ENCODE results near the gene GPATCH3. TPM values are rescaled to one million over a fixed set of nuclear protein-coding genes. Genes with fewer than 3 reads are reported as not detected.

GPATCH3 gene
- total and polyA plus RNA-seq, 2 of the 4 experiments (the other 2 are of a cell fraction): 5.2 to 8.0 TPM

DNA sequence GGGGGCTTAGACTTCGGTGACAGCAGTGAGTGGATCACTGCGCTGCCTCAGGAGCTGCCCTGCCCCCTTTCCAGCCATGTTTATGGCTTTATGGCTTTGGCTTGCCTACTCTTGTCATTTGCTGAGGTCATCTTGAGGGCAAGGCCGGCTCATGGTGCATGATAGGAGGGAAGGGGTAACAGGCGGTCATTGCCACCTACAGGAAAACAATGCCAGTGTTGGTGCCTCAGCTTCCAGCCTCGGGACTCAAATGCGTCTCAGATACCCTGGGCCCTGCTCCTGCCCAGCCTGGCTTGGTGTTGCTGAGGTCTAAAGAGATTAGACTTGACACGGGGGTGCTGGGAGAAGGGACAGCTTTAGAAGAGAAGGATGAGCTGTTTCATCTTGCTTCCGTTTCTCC, 45.5 kb upstream of the GPATCH3 start:
- no peak overlapping the region for H3K4me3 ChIP-seq (ENCODE audit: insufficient read depth, low read depth, low read length)
- H3K9ac ChIP-seq (ENCODE audit: low read depth, low read length): no peak overlapping the region
- 0 out of 2 replicates have a peak, but pooled peaks cover 7% of the 10 kb centered on the region for H3K9me1 ChIP-seq (ENCODE audit: insufficient read depth, low read length)
- no peak overlapping the region for H3K18ac ChIP-seq (ENCODE audit: low read depth, low read length)
- H2AK5ac ChIP-seq (ENCODE audit: low read depth, low read length): no peak overlapping the region
- peaks cover 47% of the 10 kb centered on the region for H3K36me3 ChIP-seq (ENCODE audit: control insufficient read depth, insufficient read depth, low read length)
- H2AK9ac ChIP-seq (replicated peaks; ENCODE audit: low read depth, low read length, poor library complexity): no peak overlapping the region
- H3K23ac ChIP-seq (ENCODE audit: low read depth, low read length): no peak overlapping the region
- no peak overlapping the region for H4K8ac ChIP-seq (ENCODE audit: low read depth in 2 of 2, low read length in 2 of 2)
- H2BK120ac ChIP-seq (ENCODE audit: low read depth, low read length): no peak overlapping the region
- H3K14ac ChIP-seq (replicated peaks; ENCODE audit: low read depth, low read length): no peak overlapping the region
- no peak for ATAC-seq (ENCODE audit: low read depth)
- no TSS peak for BruUV-seq (replicated peaks)
- no peak for DNase-seq
- no peaks in the 10 kb centered on the region; the same call in 1 of the 2 replicates for H4K20me1 ChIP-seq (ENCODE audit: insufficient read depth, low read length)
- no peak overlapping the region for H4K91ac ChIP-seq (ENCODE audit: insufficient read depth, low read depth, low read length)
- H3K56ac ChIP-seq (ENCODE audit: extremely low read depth, insufficient read depth, low read length): no peak overlapping the region
- H2BK20ac ChIP-seq (ENCODE audit: low read depth, low read length): no peak overlapping the region
- WGBS, 2 experiments (ENCODE audit: extremely low coverage in 2 of 2, insufficient read length in 1 of 2): 81% methylated on average over 4 of the region's 8 CpGs; no CpG with 5 or more reads in 1 of the 2 experiments
- dilution Hi-C loops (cut with HindIII; ENCODE audit: low sequenced_read_pairs, unreplicated experiment) (no loop called here), intact Hi-C loops (cut with micrococcal nuclease) (no loop called here), in situ Hi-C loops (cut with MboI; ENCODE audit: low sequenced_read_pairs) (no loop called here)
- no peaks in the 10 kb centered on the region for H3K4me1 ChIP-seq (ENCODE audit: control insufficient read depth, insufficient read depth, low read length)
- no peak for TF ChIP-seq RFX5 (IDR thresholded peaks at IDR 0.05; ENCODE audit: low read depth, low read length)
- no peak for TF ChIP-seq USF2 (IDR thresholded peaks at IDR 0.05; ENCODE audit: low read depth, low read length)
- TF ChIP-seq POLR2A (IDR thresholded peaks at IDR 0.05; ENCODE audit: low read depth, low read length): no peak
- TF ChIP-seq CEBPB (IDR thresholded peaks at IDR 0.05; ENCODE audit: low read depth, low read length): no peak
- no peak for TF ChIP-seq RCOR1 (IDR thresholded peaks at IDR 0.05; ENCODE audit: insufficient replicate concordance, low read length)
- no peak for TF ChIP-seq MAZ (IDR thresholded peaks at IDR 0.05; ENCODE audit: borderline replicate concordance, low read depth, low read length)
- no peak for TF ChIP-seq BHLHE40 (IDR thresholded peaks at IDR 0.05; ENCODE audit: low read depth, low read length)
- TF ChIP-seq ELK1 (IDR thresholded peaks at IDR 0.05; ENCODE audit: borderline replicate concordance, low read depth, low read length): no peak
- TF ChIP-seq FOS (IDR thresholded peaks at IDR 0.05; ENCODE audit: low read depth, low read length): no peak
- TF ChIP-seq NFE2L2 (IDR thresholded peaks at IDR 0.05; ENCODE audit: low read depth, low read length): no peak
- TF ChIP-seq, protein P1, sequence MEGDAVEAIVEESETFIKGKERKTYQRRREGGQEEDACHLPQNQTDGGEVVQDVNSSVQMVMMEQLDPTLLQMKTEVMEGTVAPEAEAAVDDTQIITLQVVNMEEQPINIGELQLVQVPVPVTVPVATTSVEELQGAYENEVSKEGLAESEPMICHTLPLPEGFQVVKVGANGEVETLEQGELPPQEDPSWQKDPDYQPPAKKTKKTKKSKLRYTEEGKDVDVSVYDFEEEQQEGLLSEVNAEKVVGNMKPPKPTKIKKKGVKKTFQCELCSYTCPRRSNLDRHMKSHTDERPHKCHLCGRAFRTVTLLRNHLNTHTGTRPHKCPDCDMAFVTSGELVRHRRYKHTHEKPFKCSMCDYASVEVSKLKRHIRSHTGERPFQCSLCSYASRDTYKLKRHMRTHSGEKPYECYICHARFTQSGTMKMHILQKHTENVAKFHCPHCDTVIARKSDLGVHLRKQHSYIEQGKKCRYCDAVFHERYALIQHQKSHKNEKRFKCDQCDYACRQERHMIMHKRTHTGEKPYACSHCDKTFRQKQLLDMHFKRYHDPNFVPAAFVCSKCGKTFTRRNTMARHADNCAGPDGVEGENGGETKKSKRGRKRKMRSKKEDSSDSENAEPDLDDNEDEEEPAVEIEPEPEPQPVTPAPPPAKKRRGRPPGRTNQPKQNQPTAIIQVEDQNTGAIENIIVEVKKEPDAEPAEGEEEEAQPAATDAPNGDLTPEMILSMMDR (conservative IDR thresholded peaks at IDR 0.05; ENCODE audit: low read depth, low read length): no peak
- no peak overlapping the region for H3K4ac ChIP-seq (ENCODE audit: low read depth, low read length)
- no peak overlapping the region for H2AFZ ChIP-seq (replicated peaks; ENCODE audit: low read length, poor library complexity)
- no peaks in the 10 kb centered on the region for H3K27me3 ChIP-seq (ENCODE audit: control insufficient read depth, insufficient read depth, low read length)
- ChIA-PET CTCF (no interaction called here), POLR2A (ENCODE audit: unreplicated experiment) (no interaction called here)
- H2BK15ac ChIP-seq (ENCODE audit: low read depth, low read length): no peak overlapping the region
- H3K27ac ChIP-seq (ENCODE audit: insufficient read depth, low read length): no peak overlapping the region
- no peak overlapping the region for H2BK5ac ChIP-seq (ENCODE audit: low read depth, low read length, poor library complexity, severe bottlenecking)
- H4K5ac ChIP-seq (ENCODE audit: low read depth, low read length): no peak overlapping the region
- H3K79me1 ChIP-seq (ENCODE audit: low read depth in 1 of 2, low read length in 2 of 2): peaks cover 5 to 13% of the 10 kb centered on the region in 2 experiments; a peak in 2 of 4 replicates
- H3K4me2 ChIP-seq (ENCODE audit: low read depth, low read length): no peak overlapping the region
- H3K9me3 ChIP-seq (ENCODE audit: control insufficient read depth, insufficient read depth, low read length): no peaks in the 10 kb centered on the region

Measured in IMR-90 (cell line).